NCI-H2081 treated with DMSO at 0.1 percent for 48 hours (cell line): Measurements from ENCODE around the gene STPG2.
"Not testable (repeated sequence)": the region's sequence is repeated elsewhere in the genome, so short reads cannot be mapped to it uniquely, and the experiment has no call there.

Source experiments
- DNase-seq: peaks from one replicate; lab custom pipeline; 2025; lab: John Stamatoyannopoulos, UW

Gene STPG2

GRCh38 chr4:97942951-97943350 lies 200.3 kb downstream of the STPG2 start:
- DNase-seq, result no peak

GRCh38 chr4:97942137-97942536 lies 201.1 kb downstream of the STPG2 start:
- DNase-seq, result no peak

GRCh38 chr4:97938141-97938540 lies 205.1 kb downstream of the STPG2 start:
- DNase-seq, result no peak

- DNase-seq, result no peak
These were observed 218.8 kb downstream of the STPG2 start for GRCh38 chr4:97924341-97924958.

- no peak for DNase-seq
These were observed 220.2 kb downstream of the STPG2 start for GRCh38 chr4:97923096-97923495.

GRCh38 chr4:97917115-97917514 lies 226.2 kb downstream of the STPG2 start:
- DNase-seq, result no peak

GRCh38 chr4:97912156-97912555 lies 231.1 kb downstream of the STPG2 start:
- DNase-seq, result no peak

- DNase-seq, result no peak
These were observed 231.9 kb downstream of the STPG2 start for GRCh38 chr4:97911236-97911906.

GRCh38 chr4:97910005-97910404 lies 233.3 kb downstream of the STPG2 start:
- no peak for DNase-seq

GRCh38 chr4:97903436-97904189 lies 239.7 kb downstream of the STPG2 start:
- DNase-seq, result not testable (repeated sequence)

GRCh38 chr4:97900229-97900628 lies 243.0 kb downstream of the STPG2 start:
- DNase-seq, result no peak

- no peak for DNase-seq
These were observed 250.5 kb downstream of the STPG2 start for GRCh38 chr4:97892592-97893266.

GRCh38 chr4:97879942-97880341 lies 263.3 kb downstream of the STPG2 start:
- DNase-seq, result no peak

- no peak for DNase-seq
These were observed 275.2 kb downstream of the STPG2 start for GRCh38 chr4:97868097-97868496.

GRCh38 chr4:97867557-97868091 lies 275.7 kb downstream of the STPG2 start:
- DNase-seq, result no peak

GRCh38 chr4:97866821-97867556 lies 276.3 kb downstream of the STPG2 start:
- DNase-seq, result no peak

- DNase-seq, result no peak
These were observed 292.2 kb downstream of the STPG2 start for GRCh38 chr4:97851115-97851514.

- no peak for DNase-seq
These were observed 297.5 kb downstream of the STPG2 start for GRCh38 chr4:97845758-97846157.

- DNase-seq, result no peak
These were observed 301.8 kb downstream of the STPG2 start for GRCh38 chr4:97841512-97841911.

- no peak for DNase-seq
These were observed 306.6 kb downstream of the STPG2 start for GRCh38 chr4:97836662-97837061.

GRCh38 chr4:97828646-97829045 lies 314.6 kb downstream of the STPG2 start:
- DNase-seq, result no peak

GRCh38 chr4:97819294-97819693 lies 324.0 kb downstream of the STPG2 start:
- DNase-seq, result no peak
